ENCODE measurements around the gene SMC4. TPM values are rescaled to one million over a fixed set of nuclear protein-coding genes. Genes with fewer than 3 reads are reported as not detected.
A peak's percentile ranks its signal among the peaks of the same experiment; 100 is the strongest.

The SMC4 gene
- total RNA-seq, 1 experiment from 2014 or later: 144 TPM

- TF ChIP-seq E2F5 (CRISPR knock-in tag; IDR thresholded peaks at IDR 0.05): no peak
Measured at GRCh38 chr3:160440687-160441086, 41.2 kb downstream of the SMC4 start (continued).

- POLR2A ChIA-PET: no interaction called here
Measured at GRCh38 chr3:160444411-160444810, 45.0 kb downstream of the SMC4 start.

More at GRCh38 chr3:160444411-160444810, 45.0 kb downstream of the SMC4 start:
- CTCF ChIA-PET: no interaction called here
- H3K36me3 Mint-ChIP-seq: peaks cover 63% of the 10 kb centered on the region
- peaks cover 8% of the 10 kb centered on the region for H3K9me3 Mint-ChIP-seq
- H3K27ac Mint-ChIP-seq: peak overlapping the region; percentile 74
- ATAC-seq: no peak; the same call in 1 of the 2 replicates
- no peak overlapping the region for H3K4me3 Mint-ChIP-seq
- H3K27me3 Mint-ChIP-seq (ENCODE audit: low read depth): no peaks in the 10 kb centered on the region
- no peak for TF ChIP-seq ZNF232 (CRISPR knock-in tag; IDR thresholded peaks at IDR 0.05)
- no peak for TF ChIP-seq HMGXB4 (CRISPR knock-in tag; IDR thresholded peaks at IDR 0.05)
- no peak for TF ChIP-seq MYBL2 (CRISPR knock-in tag; IDR thresholded peaks at IDR 0.05)
- TF ChIP-seq USF2 (CRISPR knock-in tag; IDR thresholded peaks at IDR 0.05): peak; percentile 63
- no peak for TF ChIP-seq ZNF416 (CRISPR knock-in tag; IDR thresholded peaks at IDR 0.05)
- peak; percentile 21; the same call in 1 of the 2 replicates for TF ChIP-seq USF1 (CRISPR knock-in tag; IDR thresholded peaks at IDR 0.05)
- no peak for TF ChIP-seq ARID4B (CRISPR knock-in tag; IDR thresholded peaks at IDR 0.05; ENCODE audit: borderline replicate concordance)
- no peak for TF ChIP-seq GTF2I (CRISPR knock-in tag; conservative IDR thresholded peaks at IDR 0.05)
- no peak for TF ChIP-seq STAT6 (CRISPR knock-in tag; conservative IDR thresholded peaks at IDR 0.05; ENCODE audit: low read depth)
- no peak for DNase-seq (ENCODE audit: low spot score)
- peaks cover 43% of the 10 kb centered on the region for H3K4me1 Mint-ChIP-seq
